HepG2 (cell line): ENCODE data around the gene CCDC30. TPM values are rescaled to one million over a fixed set of nuclear protein-coding genes. Genes with fewer than 3 reads are reported as not detected.

Source experiments
- ATAC-seq: fragments of 200-7000 bp; cut with Tn5 transposase; 3 replicates; pipeline ENCODE4 v1.9.1; 2020; ENCODE audit warnings: mild to moderate bottlenecking, moderate library complexity
- BruUV-seq: library from RNA; stranded (reverse); fragments of 400-500 nt; replicated peaks from 2 replicates; lab custom pipeline; 2021; lab: Mats Ljungman, UMichigan
- CTCF ChIA-PET: fragments of 300-600 bp; formaldehyde crosslinking; extraction: SDS; loops from one replicate; lab custom pipeline; 2021; ENCODE audit warnings: low total read pairs, inconsistent platforms, low intra/inter-chr PET ratio; lab: Yijun Ruan, JAX
- POLR2A ChIA-PET: fragments of 350-600 bp; sonication (Branson Sonifier 250); formaldehyde crosslinking; loops from one replicate; lab custom pipeline; 2020; ENCODE audit warnings: antibody characterized with exemption, inconsistent platforms; lab: Yijun Ruan, JAX
- DNase-seq: peaks from one replicate; pipeline ENCODE4 v3.0.0-alpha.2; 2015; ENCODE audit warnings: low spot score
- FAIRE-seq: peaks from 3 replicates; lab custom pipeline; 2011; peaks lifted over from hg19 to GRCh38; lab: Jason Lieb, UNC
- H2AFZ ChIP-seq: one replicate; pipeline ENCODE4 v1.6.1; 2011; ENCODE audit warnings: low read length, inconsistent platforms
- H3K27ac ChIP-seq: fragments of 300-600 bp; 3 replicates; pipeline ENCODE4 v1.8.0; 2011; ENCODE audit warnings: mixed run types, mild to moderate bottlenecking, mixed read lengths, low read length, inconsistent platforms; ENCODE audit not compliant: insufficient read depth; ENCODE audit errors: extremely low read length
- H3K27me3 ChIP-seq, 2 experiments: fragments of 200-600 bp in 1 of 2; 2 replicates in 1 of 2; 3 replicates in 1 of 2; pipeline versions ENCODE4 v1.6.0 to v1.8.0; 2011; ENCODE audit warnings: low read length in 2 of 2, mild to moderate bottlenecking in 2 of 2, moderate library complexity in 2 of 2, inconsistent platforms in 1 of 2; ENCODE audit not compliant: insufficient read depth in 2 of 2, control insufficient read depth in 1 of 2
- H3K36me3 ChIP-seq, 2 experiments: fragments of 200-600 bp in 1 of 2; replicated peaks in 1 of 2; 2 replicates in 1 of 2; 3 replicates in 1 of 2; pipeline versions ENCODE4 v1.5.1 to v1.8.0; 2011; ENCODE audit warnings: low read length in 2 of 2, inconsistent platforms in 1 of 2; ENCODE audit not compliant: insufficient read depth in 2 of 2, control insufficient read depth in 1 of 2
- H3K4me1 ChIP-seq: 2 replicates; pipeline ENCODE4 v1.5.1; 2012; ENCODE audit warnings: low read length, inconsistent platforms; ENCODE audit not compliant: insufficient read depth
- H3K4me2 ChIP-seq: 2 replicates; pipeline ENCODE4 v1.6.0; 2011; ENCODE audit warnings: low read depth, low read length, inconsistent platforms
- H3K4me3 ChIP-seq, 3 experiments: fragments of 200-600 bp in 1 of 3; sonication (generic), shearing (Covaris generic) in 1 of 3; replicated peaks in 1 of 3; 2 replicates each; pipeline ENCODE4 v1.5.1; 2011 to 2016; ENCODE audit warnings: low read length in 3 of 3, inconsistent platforms in 2 of 3, low read depth in 2 of 3, mild to moderate bottlenecking in 2 of 3, control low read depth in 1 of 3, mixed read lengths in 1 of 3; ENCODE audit not compliant: insufficient read depth in 1 of 3
- H3K79me2 ChIP-seq: one replicate; pipeline ENCODE4 v1.6.1; 2011; ENCODE audit warnings: low read length, inconsistent platforms; ENCODE audit not compliant: insufficient read depth
- H3K9ac ChIP-seq: 2 replicates; pipeline ENCODE4 v1.6.0; 2011; ENCODE audit warnings: mild to moderate bottlenecking, low read depth, low read length, inconsistent platforms; ENCODE audit not compliant: insufficient read depth
- H3K9me3 ChIP-seq: 2 replicates; pipeline ENCODE4 v1.5.1; 2012; ENCODE audit warnings: mild to moderate bottlenecking, low read length
- H4K20me1 ChIP-seq: 2 replicates; pipeline ENCODE4 v1.6.0; 2011; ENCODE audit warnings: inconsistent platforms, mild to moderate bottlenecking, low read length, moderate library complexity; ENCODE audit not compliant: insufficient read depth
- SOX13 ChIP-seq, 3 experiments: fragments of 450-650 bp in 1 of 3; sonication (generic) in 1 of 3; formaldehyde crosslinking in 1 of 3; IDR thresholded peaks in 2 of 3; conservative IDR thresholded peaks in 1 of 3; 2 replicates each; pipeline versions ENCODE4 v1.5.0 to v1.6.1; 2016 to 2020; ENCODE audit warnings: antibody characterized with exemption in 1 of 3, mild to moderate bottlenecking in 1 of 3, missing compliant biosample characterization in 1 of 3, missing genetic modification reagents in 1 of 3, moderate library complexity in 1 of 3
- SOX5 ChIP-seq: IDR thresholded peaks from 2 replicates; pipeline ENCODE4 v1.6.1; 2016; ENCODE audit warnings: borderline replicate concordance
- ZBTB40 ChIP-seq, 2 experiments: fragments of 450-650 bp in 1 of 2; sonication (generic) in 1 of 2; formaldehyde crosslinking in 1 of 2; IDR thresholded peaks; 2 replicates each; pipeline versions ENCODE4 v1.6.1 to v1.8.0; 2016 to 2022; ENCODE audit warnings: antibody characterized with exemption in 1 of 2, mild to moderate bottlenecking in 1 of 2, missing genetic modification reagents in 1 of 2
- ZNF317 ChIP-seq: sonication (generic); formaldehyde crosslinking; IDR thresholded peaks from 2 replicates; pipeline ENCODE4 v1.5.0; 2020; ENCODE audit warnings: mild to moderate bottlenecking, missing genetic modification reagents
- ZNF768 ChIP-seq: sonication (generic); formaldehyde crosslinking; IDR thresholded peaks from 2 replicates; pipeline ENCODE4 v1.4.0; 2020; ENCODE audit warnings: missing genetic modification reagents
- ZNF790 ChIP-seq: sonication (generic); formaldehyde crosslinking; IDR thresholded peaks from 2 replicates; pipeline ENCODE4 v1.8.0; 2022; ENCODE audit warnings: missing genetic modification reagents, mild to moderate bottlenecking, borderline replicate concordance
- WGBS: methylation state at CpG from one replicate; pipeline ENCODE4 v1.1.6; 2017; ENCODE audit warnings: low lambda C conversion rate; 5-methylcytosine and 5-hydroxymethylcytosine counted together
- in situ Hi-C: cut with HindIII; loops from 2 replicates; pipeline ENCODE4 v1.10.0; 2017; ENCODE audit warnings: low pct_unique_long_range_greater_than_20kb; ENCODE audit not compliant: extremely low pct_ligation_motif_present
- intact Hi-C: fragments of 100-400 bp; cut with micrococcal nuclease; formaldehyde crosslinking; loops from one replicate; pipeline ENCODE4 v1.10.0; 2022; ENCODE audit not compliant: unreplicated experiment
- polyA plus RNA-seq, 8 experiments: library from polyadenylated mRNA; depleted of rRNA in 3 of 8; stranded (reverse) in 7 of 8; unstranded in 1 of 8; fragments of >200 nt; fragmentation: Illumina TruSeq in 4 of 8; extraction: Trizol in 4 of 8; gene quantifications; 2 replicates each; pipeline versions ENCODE4 v1.2.1 to v1.2.3, GENCODE V29; 2011 to 2016; ENCODE audit warnings: low read depth in 4 of 8, missing spikeins in 1 of 8, mixed read lengths in 1 of 8; ENCODE audit not compliant: insufficient read depth in 1 of 8
- total RNA-seq, 5 experiments: library from RNA; depleted of rRNA; stranded (reverse); fragments of >200 nt; fragmentation: Illumina TruSeq; extraction: Trizol; gene quantifications; 2 replicates each; pipeline ENCODE4 v1.2.3, GENCODE V29; 2016; ENCODE audit warnings: low read depth in 1 of 5

CCDC30 gene
- total and polyA plus RNA-seq, 2 of the 13 experiments (the other 11 are each of a cell fraction or from before 2014, with no cell fraction given): 0.25 to 0.77 TPM

- Histone ChIP-seq H3K27ac (no peak overlapping the region), H3K27me3 (no peaks in the 10 kb centered on the region), H3K4me2 (no peak overlapping the region), H3K36me3 (no peaks in the 10 kb centered on the region), H3K79me2 (no peaks in the 10 kb centered on the region), H3K9me3 (no peaks in the 10 kb centered on the region), H3K9ac (no peak overlapping the region), H3K4me1 (peaks cover 39% of the 10 kb centered on the region), H3K4me3 (no peak overlapping the region), H2AFZ (no peak overlapping the region), H4K20me1 (no peaks in the 10 kb centered on the region)
- ChIA-PET CTCF (no interaction called here), POLR2A (no interaction called here)
- no TSS peak for BruUV-seq
- in situ Hi-C loops (no loop called here), intact Hi-C loops (no loop called here)
- FAIRE-seq (no peak), ATAC-seq (no peak), DNase-seq (no peak)
- WGBS: 25% methylated on average over 1 of the region's 4 CpGs
- TF ChIP-seq ZNF768 (CRISPR knock-in tag): 0 out of 2 replicates have a peak, but pooled peaks have one; percentile 15
- no peak for TF ChIP-seq ZNF317 (CRISPR knock-in tag)
Measured at GRCh38 chr1:42434340-42434739, 28.7 kb upstream of the CCDC30 start.

DNA sequence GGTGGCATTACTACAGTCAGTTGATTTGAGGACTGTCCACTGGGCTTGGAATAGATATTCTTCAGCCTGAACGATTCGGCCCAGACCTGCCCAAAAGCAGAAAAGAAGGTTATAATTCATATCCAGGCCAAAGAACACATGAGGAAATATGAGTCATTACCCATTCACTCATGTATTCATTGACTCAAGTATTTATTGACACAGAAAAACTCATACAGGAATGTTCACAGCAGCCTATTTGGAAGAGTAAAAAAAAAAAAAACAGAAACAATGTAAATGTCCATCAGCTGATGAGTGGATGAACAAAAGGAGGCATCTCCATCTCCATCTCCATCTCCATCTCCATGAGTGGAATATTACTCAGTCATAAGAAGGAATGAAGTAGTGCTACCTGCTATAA lies 23.1 kb upstream of the CCDC30 start:
- DNase-seq (peak; percentile 35), ATAC-seq (peak; percentile 28; the same call in 1 of the 3 replicates), FAIRE-seq (no peak)
- intact Hi-C loops: no loop called here
- Histone ChIP-seq H2AFZ (no peak overlapping the region), H3K4me1 (0 out of 2 replicates have a peak, but pooled peaks cover 5% of the 10 kb centered on the region), H3K9me3 (no peaks in the 10 kb centered on the region), H3K27ac (no peak overlapping the region), H3K79me2 (no peaks in the 10 kb centered on the region), H3K4me3 (no peak overlapping the region), H3K27me3 (no peaks in the 10 kb centered on the region), H4K20me1 (no peaks in the 10 kb centered on the region), H3K4me2 (no peak overlapping the region; the same call in 1 of the 2 replicates), H3K9ac (no peak overlapping the region), H3K36me3 (no peaks in the 10 kb centered on the region)
- CTCF ChIA-PET: no interaction called here
- WGBS: 0% methylated on average over 2 of the region's 2 CpGs
- in situ Hi-C loops: no loop called here
- POLR2A ChIA-PET: no interaction called here
- BruUV-seq: no TSS peak
- TF ChIP-seq SOX5 (CRISPR knock-in tag): peak; percentile 52
- TF ChIP-seq SOX13 (IDR thresholded peaks at IDR 0.05): no peak
- peak in 1 of 2 experiments; percentile 29; a peak in 1 of 4 replicates for TF ChIP-seq SOX13 (CRISPR knock-in tag; conservative IDR thresholded peaks at IDR 0.05 in 1 of 2, IDR thresholded peaks at IDR 0.05 in 1 of 2)
- TF ChIP-seq ZBTB40 (IDR thresholded peaks at IDR 0.05): peak; percentile 61
- TF ChIP-seq ZBTB40 (CRISPR knock-in tag; IDR thresholded peaks at IDR 0.05): no peak
- no peak for TF ChIP-seq ZNF790 (CRISPR knock-in tag)
